HEK293T (cell line): ENCODE results near the gene ZFPL1.
A peak's percentile ranks its signal among the peaks of the same experiment; 100 is the strongest.

Experiments
- BHLHE40 ChIP-seq: fragments of 450-650 bp; IDR thresholded peaks from 2 replicates; pipeline ENCODE4 v1.6.1; 2016; ENCODE audit warnings: mild to moderate bottlenecking, moderate library complexity, borderline replicate concordance
- CTBP1 ChIP-seq: fragments of 450-650 bp; IDR thresholded peaks from 2 replicates; pipeline ENCODE4 v1.6.1; 2016; ENCODE audit warnings: borderline replicate concordance
- ELF4 ChIP-seq: fragments of 450-650 bp; IDR thresholded peaks from 2 replicates; pipeline ENCODE4 v1.6.1; 2017; ENCODE audit warnings: antibody characterized with exemption

GRCh38 chr11:65134240-65134951 is 50.4 kb downstream of the ZFPL1 start, which contains the start of gene SYVN1:
- TF ChIP-seq ELF4 (peak; percentile 36; the same call in 1 of the 2 replicates), BHLHE40 (peak; percentile 87), CTBP1 (no peak)
